H54 (cell line): ENCODE results near the gene EXO5.

Source experiments
- DNase-seq: peaks from one replicate; pipeline ENCODE4 v3.0.0; 2011; ENCODE audit warnings: low spot score, mixed read lengths; ENCODE audit not compliant: insufficient read length
- FAIRE-seq: peaks from 3 replicates; lab custom pipeline; 2011; peaks lifted over from hg19 to GRCh38; lab: Jason Lieb, UNC
- POLR2A ChIP-seq: IDR thresholded peaks from 2 replicates; pipeline ENCODE4 v1.6.1; 2011; ENCODE audit warnings: low read depth, mild to moderate bottlenecking, low read length

The EXO5 gene

GRCh38 chr1:40564913-40565312 lies 56.3 kb downstream of the EXO5 start:
- no peak for TF ChIP-seq POLR2A
- FAIRE-seq, result no peak
- no peak for DNase-seq
